Breast epithelium (tissue), 4 donors: ENCODE results near the gene KIF6. TPM values are rescaled to one million over a fixed set of nuclear protein-coding genes. Genes with fewer than 3 reads are reported as not detected.
"Not testable (repeated sequence)": the region's sequence is repeated elsewhere in the genome, so short reads cannot be mapped to it uniquely, and the experiment has no call there.

ENCODE experiments used
- DNase-seq, 2 donors: peaks; one replicate each; pipeline ENCODE4 v3.0.0-alpha.2; 2019; ENCODE audit warnings: low spot score in 2 of 2
- H3K27ac ChIP-seq, 2 donors: fragments of 200-600 bp; sonication (generic) in 1 of 2; one replicate each; pipeline ENCODE4 v1.5.1; 2016 to 2019; ENCODE audit warnings: mild to moderate bottlenecking in 1 of 2
- H3K27me3 ChIP-seq, 2 donors: fragments of 200-600 bp; sonication (generic) in 1 of 2; one replicate each; pipeline versions ENCODE4 v1.5.1 to v1.6.0; 2017 to 2019; ENCODE audit warnings: control low read depth in 1 of 2, mild to moderate bottlenecking in 1 of 2
- H3K36me3 ChIP-seq: fragments of 200-600 bp; one replicate; pipeline ENCODE4 v1.5.1; 2019
- H3K4me1 ChIP-seq, 2 donors: fragments of 200-600 bp; sonication (generic); one replicate each; pipeline ENCODE4 v1.5.1; 2016 to 2019; ENCODE audit warnings: control low read depth in 1 of 2
- H3K4me3 ChIP-seq, 3 donors: fragments of 200-600 bp; sonication (generic); 1 replicate in 2 of 3; 2 replicates in 1 of 3; pipeline ENCODE4 v1.5.1; 2016 to 2019; ENCODE audit warnings: mild to moderate bottlenecking in 3 of 3, moderate library complexity in 2 of 3
- H3K9me3 ChIP-seq, 2 donors: fragments of 200-600 bp; sonication (generic) in 1 of 2; one replicate each; pipeline ENCODE4 v1.5.1; 2016 to 2019; ENCODE audit warnings: control low read depth in 1 of 2
- POLR2A ChIP-seq: fragments of 450-650 bp; IDR thresholded peaks from one replicate; pipeline ENCODE4 v1.6.1; 2016; ENCODE audit warnings: antibody characterized with exemption, mild to moderate bottlenecking, moderate library complexity
- POLR2AphosphoS5 ChIP-seq, 3 donors: sonication (generic); formaldehyde crosslinking; IDR thresholded peaks; one replicate each; pipeline ENCODE4 v1.6.1; 2017; ENCODE audit warnings: antibody characterized with exemption in 3 of 3
- intact Hi-C: fragments of 100-400 bp; cut with DNase I; formaldehyde crosslinking; loops from one replicate; pipeline ENCODE4 v1.15.1; 2023; ENCODE audit warnings: low total_unique reads
- total RNA-seq, 3 donors: library from RNA; depleted of rRNA; stranded (reverse); fragments of >200 nt; gene quantifications; one replicate each; pipeline ENCODE4 v1.1.0, GENCODE V29; 2016
- TF ChIP-seq, protein P1 (sequence below), 3 donors: fragments of 450-650 bp; IDR thresholded peaks; one replicate each; pipeline ENCODE4 v1.5.1; 2016 to 2017; ENCODE audit warnings: antibody characterized with exemption in 3 of 3, mild to moderate bottlenecking in 3 of 3, moderate library complexity in 3 of 3

Gene KIF6
- total RNA-seq, 3 donors from 2014 or later = under 0.01 to 0.80 (median 0.15) TPM

DNA sequence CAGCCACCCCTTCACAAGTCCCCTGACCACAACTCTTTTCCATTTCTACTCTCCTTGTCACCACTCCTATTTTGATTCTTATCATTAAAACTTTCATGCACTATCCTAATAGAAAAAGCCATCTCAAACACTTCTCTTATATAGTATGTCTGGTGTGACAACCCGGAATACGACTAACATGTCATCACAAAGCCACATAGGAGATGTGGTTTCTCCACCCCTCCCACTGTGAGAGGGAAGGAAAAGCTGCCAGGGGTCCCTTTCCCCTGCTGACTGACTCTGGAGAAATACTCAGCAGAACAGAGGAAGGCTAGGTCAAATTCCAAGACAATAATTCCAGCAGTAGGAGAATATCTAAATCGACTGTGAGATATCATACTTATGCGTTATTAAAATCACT is 209.7 kb downstream of the KIF6 start:
- H3K4me1 ChIP-seq = no peaks in the 10 kb centered on the region

DNA sequence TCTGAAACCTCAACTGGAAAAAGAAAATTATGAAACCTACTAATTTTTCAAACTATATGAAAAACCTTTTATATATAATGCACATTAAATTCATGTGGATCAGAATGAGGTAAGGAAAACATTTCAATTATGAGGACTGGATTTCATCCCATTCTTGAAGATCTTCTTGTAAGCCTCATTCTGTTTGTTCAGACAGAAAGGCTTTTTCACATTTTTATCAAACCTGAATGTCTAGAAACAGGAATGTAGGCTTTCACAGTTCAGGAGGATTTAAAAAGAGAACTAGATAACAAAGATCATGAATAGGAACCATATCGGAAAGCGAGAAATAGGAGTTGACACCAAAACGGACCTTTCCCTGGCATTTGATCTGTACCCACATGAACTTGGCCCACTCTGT is 210.2 kb downstream of the KIF6 start:
- no peak for DNase-seq
- Histone ChIP-seq H3K27ac (no peak overlapping the region), H3K9me3 (no peaks in the 10 kb centered on the region), H3K4me1 (no peaks in the 10 kb centered on the region), H3K36me3 (no peaks in the 10 kb centered on the region), H3K27me3 (no peaks in the 10 kb centered on the region), H3K4me3 (no peak overlapping the region)
- TF ChIP-seq POLR2A (no peak), POLR2AphosphoS5 (IDR thresholded peaks at IDR 0.05) (no peak)
- TF ChIP-seq, protein P1, sequence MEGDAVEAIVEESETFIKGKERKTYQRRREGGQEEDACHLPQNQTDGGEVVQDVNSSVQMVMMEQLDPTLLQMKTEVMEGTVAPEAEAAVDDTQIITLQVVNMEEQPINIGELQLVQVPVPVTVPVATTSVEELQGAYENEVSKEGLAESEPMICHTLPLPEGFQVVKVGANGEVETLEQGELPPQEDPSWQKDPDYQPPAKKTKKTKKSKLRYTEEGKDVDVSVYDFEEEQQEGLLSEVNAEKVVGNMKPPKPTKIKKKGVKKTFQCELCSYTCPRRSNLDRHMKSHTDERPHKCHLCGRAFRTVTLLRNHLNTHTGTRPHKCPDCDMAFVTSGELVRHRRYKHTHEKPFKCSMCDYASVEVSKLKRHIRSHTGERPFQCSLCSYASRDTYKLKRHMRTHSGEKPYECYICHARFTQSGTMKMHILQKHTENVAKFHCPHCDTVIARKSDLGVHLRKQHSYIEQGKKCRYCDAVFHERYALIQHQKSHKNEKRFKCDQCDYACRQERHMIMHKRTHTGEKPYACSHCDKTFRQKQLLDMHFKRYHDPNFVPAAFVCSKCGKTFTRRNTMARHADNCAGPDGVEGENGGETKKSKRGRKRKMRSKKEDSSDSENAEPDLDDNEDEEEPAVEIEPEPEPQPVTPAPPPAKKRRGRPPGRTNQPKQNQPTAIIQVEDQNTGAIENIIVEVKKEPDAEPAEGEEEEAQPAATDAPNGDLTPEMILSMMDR (IDR thresholded peaks at IDR 0.05) = no peak
- intact Hi-C loops = no loop called here

More for the DNA sequence above, 209.7 kb downstream of the KIF6 start:
- intact Hi-C loops = no loop called here
- Histone ChIP-seq H3K4me3 (no peak overlapping the region), H3K27ac (no peak overlapping the region), H3K36me3 (no peaks in the 10 kb centered on the region), H3K9me3 (no peaks in the 10 kb centered on the region), H3K27me3 (no peaks in the 10 kb centered on the region)
- TF ChIP-seq, protein P1 (IDR thresholded peaks at IDR 0.05) = no peak
- DNase-seq = no peak

DNA sequence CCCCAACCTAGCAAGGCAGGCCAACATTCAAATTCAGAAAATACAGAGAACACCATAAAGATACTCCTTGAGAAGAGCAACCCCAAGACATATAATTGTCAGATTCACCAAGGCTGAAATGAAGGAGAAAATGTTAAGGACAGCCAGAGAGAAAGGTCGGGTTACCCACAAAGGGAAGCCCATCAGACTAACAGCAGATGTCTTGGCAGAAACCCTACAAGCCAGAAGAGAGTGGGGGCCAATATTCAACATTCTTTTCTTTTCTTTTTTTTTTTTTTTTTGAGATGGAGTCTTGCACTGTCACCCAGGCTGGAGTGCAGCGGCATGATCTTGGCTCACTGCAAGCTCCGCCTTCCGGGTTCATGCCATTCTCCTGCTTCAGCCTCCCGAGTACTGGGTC is 215.4 kb downstream of the KIF6 start:
- H3K27me3 ChIP-seq, H3K4me3 ChIP-seq, H3K36me3 ChIP-seq, H3K27ac ChIP-seq, H3K4me1 ChIP-seq, DNase-seq, H3K9me3 ChIP-seq, intact Hi-C loops: not testable (repeated sequence)

DNA sequence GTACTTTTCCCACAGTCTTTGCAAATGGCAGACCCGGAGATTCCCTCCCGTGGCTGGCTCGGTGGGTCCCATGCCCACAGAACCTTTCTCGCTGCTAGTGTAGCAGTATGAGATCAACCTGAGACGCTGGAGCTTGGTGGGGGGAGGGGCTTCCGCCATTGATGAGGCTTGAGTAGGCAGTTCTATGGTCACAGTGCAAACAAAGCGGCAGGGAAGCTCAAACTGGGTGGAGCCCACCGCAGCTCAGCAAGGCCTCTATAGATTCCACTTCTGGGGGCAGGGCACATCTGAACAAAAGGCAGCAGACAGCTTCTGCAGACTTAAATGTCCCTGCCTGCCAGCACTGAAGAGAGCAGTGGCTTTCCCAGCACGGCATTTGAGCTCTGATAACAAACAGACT is 216.7 kb downstream of the KIF6 start:
- TF ChIP-seq POLR2AphosphoS5 (IDR thresholded peaks at IDR 0.05) (no peak), POLR2A (no peak)
- TF ChIP-seq, protein P1 (IDR thresholded peaks at IDR 0.05) = no peak
- Histone ChIP-seq H3K4me3 (no peak overlapping the region), H3K27me3 (no peaks in the 10 kb centered on the region), H3K4me1 (no peaks in the 10 kb centered on the region), H3K9me3 (peaks cover 0 to 8% of the 10 kb centered on the region in 2 donors), H3K27ac (no peak overlapping the region), H3K36me3 (no peaks in the 10 kb centered on the region)
- no peak for DNase-seq
- intact Hi-C loops = no loop called here

DNA sequence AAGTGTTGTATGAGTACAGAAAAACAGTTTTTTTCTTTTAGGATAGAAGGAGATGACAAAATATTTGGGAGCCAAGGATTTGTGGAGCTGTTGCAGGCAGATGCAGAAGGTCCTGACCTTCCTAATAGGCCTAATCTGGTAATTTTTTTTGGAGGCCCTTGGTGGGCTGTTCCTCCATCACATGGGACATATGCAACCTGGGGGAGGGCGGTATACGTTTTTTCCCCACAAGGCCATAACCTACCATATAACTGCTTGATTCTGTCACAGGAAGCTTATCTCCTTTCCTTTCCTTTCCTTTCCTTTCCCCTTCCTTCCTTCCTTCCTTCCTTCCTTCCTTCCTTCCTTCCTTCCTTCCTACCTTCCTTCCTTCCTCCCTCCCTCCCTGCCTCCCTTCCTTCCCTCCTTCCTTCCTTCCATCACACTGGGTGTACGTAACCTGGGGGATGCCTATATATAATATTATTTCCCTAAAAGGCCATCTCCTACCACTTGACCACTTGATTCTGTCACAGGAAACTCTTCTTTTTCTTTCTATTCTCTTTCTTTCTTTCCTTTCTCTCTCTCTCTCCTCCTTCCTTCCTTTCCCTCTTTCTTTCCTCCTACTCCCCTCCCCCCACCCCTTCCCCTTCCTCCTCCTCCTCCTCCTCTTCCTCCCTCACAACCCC is 217.7 kb downstream of the KIF6 start:
- H3K27ac ChIP-seq = no peak overlapping the region
- DNase-seq = no peak
- H3K4me1 ChIP-seq = no peaks in the 10 kb centered on the region
- no peaks in the 10 kb centered on the region for H3K27me3 ChIP-seq
- TF ChIP-seq POLR2A (no peak), POLR2AphosphoS5 (IDR thresholded peaks at IDR 0.05) (no peak)
- TF ChIP-seq, protein P1 (IDR thresholded peaks at IDR 0.05) = no peak
- H3K36me3 ChIP-seq = no peaks in the 10 kb centered on the region
- H3K4me3 ChIP-seq = no peak overlapping the region
- intact Hi-C loops = no loop called here
- H3K9me3 ChIP-seq = peaks cover 7 to 18% of the 10 kb centered on the region in 2 donors

DNA sequence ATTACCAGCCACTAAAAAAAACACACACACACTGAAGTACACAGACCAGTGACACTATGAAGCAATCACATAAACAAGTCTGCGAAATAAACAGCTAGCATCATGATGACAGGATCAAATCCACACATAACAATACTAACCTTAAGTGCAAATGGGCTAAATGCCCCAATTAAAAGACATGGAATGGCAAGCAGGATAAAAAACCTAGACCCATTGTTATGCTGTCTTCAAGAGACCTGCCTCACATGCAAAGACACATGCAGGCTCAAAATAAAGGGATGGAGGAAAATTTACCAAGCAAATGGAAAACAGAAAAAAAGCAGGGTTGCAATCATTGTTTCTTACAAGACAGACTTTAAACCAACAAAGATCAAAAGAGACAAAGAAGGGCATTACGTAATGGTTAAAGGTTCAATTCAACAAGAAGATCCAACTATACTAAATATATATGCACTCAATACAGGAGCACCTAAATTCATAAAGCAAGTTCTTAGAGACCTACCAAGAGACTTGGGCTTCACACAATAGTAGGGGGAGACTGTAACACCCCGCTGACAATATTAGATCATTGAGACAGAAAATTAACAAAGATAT is 222.7 kb downstream of the KIF6 start:
- intact Hi-C loops, H3K36me3 ChIP-seq, DNase-seq: not testable (repeated sequence)

More for the DNA sequence above, 222.7 kb downstream of the KIF6 start:
- H3K27me3 ChIP-seq, H3K27ac ChIP-seq, H3K4me3 ChIP-seq, H3K4me1 ChIP-seq: not testable (repeated sequence)
- H3K9me3 ChIP-seq = peaks cover 14 to 35% of the 10 kb centered on the region in 2 donors
